H1 (cell line): ENCODE measurements around the gene ZNF493. TPM values are rescaled to one million over a fixed set of nuclear protein-coding genes. Genes with fewer than 3 reads are reported as not detected.
A peak's percentile ranks its signal among the peaks of the same experiment; 100 is the strongest.

Experiments used
- CTCF ChIA-PET: fragments of 300-600 bp; sonication (Branson Sonifier 250); formaldehyde crosslinking; loops from one replicate; lab custom pipeline; 2021; ENCODE audit not compliant: partially characterized antibody; lab: Charles Lee
- POLR2A ChIA-PET: fragments of 300-600 bp; sonication (Branson Sonifier 250); formaldehyde crosslinking; loops from one replicate; lab custom pipeline; 2021; ENCODE audit warnings: inconsistent platforms; ENCODE audit not compliant: partially characterized antibody; lab: Charles Lee
- DNase-seq, 2 experiments: peaks; one replicate each; pipeline versions ENCODE4 v3.0.0 to v3.0.0-alpha.2; 2010 to 2022; ENCODE audit warnings: low spot score in 2 of 2, low read depth in 1 of 2, mixed read lengths in 1 of 2
- FAIRE-seq: peaks from 2 replicates; lab custom pipeline; 2011; peaks lifted over from hg19 to GRCh38; lab: Jason Lieb, UNC
- H2AFZ ChIP-seq: 2 replicates; pipeline ENCODE4 v1.8.1; 2012; ENCODE audit warnings: low read length, inconsistent platforms
- H2AK5ac ChIP-seq: 2 replicates; pipeline ENCODE4 v1.6.1; 2013; ENCODE audit warnings: low read depth, low read length
- H2BK120ac ChIP-seq: replicated peaks from 2 replicates; pipeline ENCODE3; 2013; ENCODE audit warnings: low read depth, low read length, inconsistent platforms
- H2BK12ac ChIP-seq: 2 replicates; pipeline ENCODE4 v1.6.1; 2013; ENCODE audit warnings: low read depth, low read length
- H2BK15ac ChIP-seq: 2 replicates; pipeline ENCODE4 v1.6.1; 2013; ENCODE audit warnings: low read length
- H2BK20ac ChIP-seq: 2 replicates; pipeline ENCODE4 v1.6.1; 2013; ENCODE audit warnings: low read length
- H2BK5ac ChIP-seq: 2 replicates; pipeline ENCODE4 v1.6.1; 2013; ENCODE audit warnings: low read depth, low read length
- H3K14ac ChIP-seq: 2 replicates; pipeline ENCODE4 v1.6.1; 2013; ENCODE audit warnings: inconsistent platforms; ENCODE audit not compliant: insufficient read length
- H3K18ac ChIP-seq: 2 replicates; pipeline ENCODE4 v1.6.1; 2013; ENCODE audit warnings: low read length; ENCODE audit errors: extremely low read depth
- H3K23ac ChIP-seq: 2 replicates; pipeline ENCODE4 v1.6.1; 2013; ENCODE audit warnings: inconsistent platforms; ENCODE audit not compliant: insufficient read length
- H3K23me2 ChIP-seq: 2 replicates; pipeline ENCODE4 v1.6.1; 2013; ENCODE audit warnings: low read depth, low read length
- H3K27ac ChIP-seq: 2 replicates; pipeline ENCODE4 v1.6.1; 2011; ENCODE audit warnings: low read depth, low read length, inconsistent platforms
- H3K27me3 ChIP-seq, 4 experiments: replicated peaks in 1 of 4; 1 replicate in 1 of 4; 2 replicates in 3 of 4; pipeline versions ENCODE4 v1.6.1 to v1.8.1; 2011 to 2013; ENCODE audit warnings: low read length in 3 of 4, mild to moderate bottlenecking in 3 of 4, inconsistent platforms in 2 of 4, mixed read lengths in 2 of 4, moderate library complexity in 1 of 4; ENCODE audit not compliant: control insufficient read depth in 3 of 4, insufficient read depth in 3 of 4; ENCODE audit errors: extremely low read depth in 1 of 4
- H3K36me3 ChIP-seq, 4 experiments: 2 replicates each; pipeline versions ENCODE4 v1.6.1 to v1.8.1; 2011 to 2013; ENCODE audit warnings: mild to moderate bottlenecking in 4 of 4, low read length in 3 of 4, moderate library complexity in 2 of 4, control low read depth in 1 of 4, inconsistent platforms in 1 of 4; ENCODE audit not compliant: insufficient read depth in 4 of 4, control insufficient read depth in 2 of 4
- H3K4ac ChIP-seq: replicated peaks from 2 replicates; pipeline ENCODE3; 2013; ENCODE audit warnings: low read length, low read depth, mixed read lengths, inconsistent platforms; ENCODE audit not compliant: insufficient read length
- H3K4me1 ChIP-seq, 4 experiments: replicated peaks in 1 of 4; 1 replicate in 1 of 4; 2 replicates in 3 of 4; pipeline versions ENCODE4 v1.6.1 to v1.8.1; 2011 to 2013; ENCODE audit warnings: low read length in 3 of 4, inconsistent platforms in 2 of 4, mixed read lengths in 1 of 4; ENCODE audit not compliant: insufficient read depth in 4 of 4, control insufficient read depth in 3 of 4
- H3K4me2 ChIP-seq, 2 experiments: 2 replicates each; pipeline versions ENCODE4 v1.6.1 to v1.8.1; 2011 to 2013; ENCODE audit warnings: low read depth in 2 of 2, low read length in 2 of 2, control low read depth in 1 of 2, inconsistent platforms in 1 of 2, mild to moderate bottlenecking in 1 of 2; ENCODE audit not compliant: insufficient read depth in 1 of 2
- H3K4me3 ChIP-seq, 4 experiments: fragments of 200-600, 300-600 bp in 1 of 4; sonication (generic), shearing (Covaris generic), sonication (Bioruptor Twin) in 1 of 4; 2 replicates each; pipeline versions ENCODE4 v1.5.1 to v1.8.1; 2011 to 2016; ENCODE audit warnings: low read length in 4 of 4, low read depth in 3 of 4, control low read depth in 2 of 4, inconsistent platforms in 2 of 4, mild to moderate bottlenecking in 2 of 4, mixed read lengths in 1 of 4, moderate library complexity in 1 of 4; ENCODE audit not compliant: insufficient read depth in 2 of 4; ENCODE audit errors: extremely low read depth in 1 of 4
- H3K56ac ChIP-seq: replicated peaks from 2 replicates; pipeline ENCODE3; 2013; ENCODE audit warnings: low read depth, mild to moderate bottlenecking, mixed read lengths, low read length, inconsistent platforms; ENCODE audit not compliant: insufficient read length
- H3K79me1 ChIP-seq: 2 replicates; pipeline ENCODE4 v1.6.1; 2013; ENCODE audit warnings: low read depth, low read length, control low read depth
- H3K79me2 ChIP-seq, 2 experiments: 2 replicates each; pipeline versions ENCODE4 v1.6.1 to v1.8.1; 2012 to 2013; ENCODE audit warnings: low read length in 2 of 2, mild to moderate bottlenecking in 2 of 2, inconsistent platforms in 1 of 2; ENCODE audit not compliant: insufficient read depth in 2 of 2, control insufficient read depth in 1 of 2
- H3K9ac ChIP-seq, 4 experiments: replicated peaks in 1 of 4; 1 replicate in 1 of 4; 2 replicates in 3 of 4; pipeline versions ENCODE4 v1.6.1 to v1.8.1; 2011 to 2013; ENCODE audit warnings: low read depth in 3 of 4, low read length in 3 of 4, control low read depth in 2 of 4, mild to moderate bottlenecking in 2 of 4, moderate library complexity in 2 of 4, inconsistent platforms in 1 of 4; ENCODE audit errors: extremely low read depth in 1 of 4
- H3K9me3 ChIP-seq, 2 experiments: 2 replicates each; pipeline versions ENCODE4 v1.6.1 to v1.8.1; 2012 to 2013; ENCODE audit warnings: mild to moderate bottlenecking in 2 of 2, moderate library complexity in 2 of 2, control low read depth in 1 of 2, inconsistent platforms in 1 of 2, low read depth in 1 of 2, low read length in 1 of 2, mixed read lengths in 1 of 2; ENCODE audit not compliant: insufficient read depth in 2 of 2
- H4K20me1 ChIP-seq, 2 experiments: replicated peaks in 1 of 2; 2 replicates each; pipeline versions ENCODE3 to v1.8.1; 2011 to 2013; ENCODE audit warnings: inconsistent platforms in 2 of 2, low read length in 2 of 2, mild to moderate bottlenecking in 1 of 2; ENCODE audit not compliant: insufficient read depth in 2 of 2, control insufficient read depth in 1 of 2
- H4K5ac ChIP-seq: 2 replicates; pipeline ENCODE4 v1.6.1; 2013; ENCODE audit warnings: low read length, low read depth, mixed read lengths, inconsistent platforms; ENCODE audit not compliant: insufficient read length
- H4K8ac ChIP-seq: 2 replicates; pipeline ENCODE4 v1.8.0; 2013; ENCODE audit warnings: mild to moderate bottlenecking, moderate library complexity, low read length, inconsistent platforms; ENCODE audit not compliant: insufficient read depth; ENCODE audit errors: extremely low read depth
- H4K91ac ChIP-seq: replicated peaks from 2 replicates; pipeline ENCODE3; 2013; ENCODE audit warnings: low read length, mixed read lengths, inconsistent platforms; ENCODE audit not compliant: insufficient read length
- CTCF ChIP-seq, 3 experiments: IDR thresholded peaks; 1 replicate in 2 of 3; 2 replicates in 1 of 3; pipeline versions ENCODE4 v1.5.1 to v1.6.1; 2011; ENCODE audit warnings: low read length in 3 of 3, mild to moderate bottlenecking in 3 of 3, inconsistent platforms in 2 of 3, low read depth in 1 of 3, moderate library complexity in 1 of 3; ENCODE audit not compliant: insufficient read depth in 1 of 3; ENCODE audit errors: control extremely low read depth in 1 of 3
- TAF1 ChIP-seq: IDR thresholded peaks from 2 replicates; pipeline ENCODE4 v1.6.1; 2011; ENCODE audit warnings: mild to moderate bottlenecking, low read depth, low read length
- TAF7 ChIP-seq: optimal IDR thresholded peaks from 2 replicates; pipeline ENCODE3; 2011; ENCODE audit warnings: low read depth, mild to moderate bottlenecking, inconsistent platforms, low read length, moderate library complexity, borderline replicate concordance
- whole genome bisulfite sequencing, 2 experiments: shearing (Covaris generic) in 1 of 2; methylation state at CpG; one replicate each; pipeline versions ENCODE4 v1.1.6 to v1.1.7; 2013 to 2015; ENCODE audit warnings: low lambda C conversion rate in 2 of 2, mixed read lengths in 2 of 2, inconsistent platforms in 1 of 2, low coverage in 1 of 2, missing lambda C conversion rate in 1 of 2; ENCODE audit not compliant: insufficient replicate concordance in 2 of 2, insufficient coverage in 1 of 2, insufficient read length in 1 of 2; ENCODE audit errors: extremely low coverage in 1 of 2, missing lambda C conversion rate in 1 of 2; 5-methylcytosine and 5-hydroxymethylcytosine counted together
- polyA plus RNA-seq, 7 experiments: library from polyadenylated mRNA; depleted of rRNA in 3 of 7; stranded (reverse) in 5 of 7; unstranded in 2 of 7; fragments of >200 nt in 5 of 7; fragments of 200-250 nt in 2 of 7; gene quantifications; 1 replicate in 5 of 7; 2 replicates in 1 of 7; 4 replicates in 1 of 7; pipeline versions ENCODE4 v1.2.1 to v1.2.3, GENCODE V29; 2011 to 2013; ENCODE audit warnings: missing spikeins in 2 of 7, mixed read lengths in 2 of 7
- total RNA-seq: library from RNA; stranded (reverse); fragmentation: NEBNext Ultra II Directional; extraction: Animal tissue kit (Norgen Biotek cat#: 25700); gene quantifications from 2 replicates; pipeline ENCODE4 v1.2.1, GENCODE V29; 2021

The ZNF493 gene
- total and polyA plus RNA-seq, 2 of the 8 experiments (the other 6 are each of a cell fraction or from before 2014, with no cell fraction given), result 9.0 to 32.2 TPM

- H3K9ac ChIP-seq, result no peak overlapping the region
- H4K5ac ChIP-seq, result no peak overlapping the region
- H3K4me3 ChIP-seq, result 0 out of 8 replicates have a peak overlapping the region, but pooled peaks of 1 of the 4 experiments have one; percentile 92
- H3K56ac ChIP-seq, result no peak overlapping the region
- H4K91ac ChIP-seq, result no peak overlapping the region
- H3K4me1 ChIP-seq, result no peaks in the 10 kb centered on the region
- POLR2A ChIA-PET, result interaction anchor here (0.6 to 3.3 kb wide), 3 partner anchors 9 to 106 kb away, joined by 3 to 20 read pairs (median 3); no protein-coding TSS in a partner anchor
- no peak overlapping the region for H3K27ac ChIP-seq
- peaks cover 0 to 60% of the 10 kb centered on the region in 2 experiments; a peak in 3 of 4 replicates for H3K79me2 ChIP-seq
- H3K14ac ChIP-seq, result no peak overlapping the region
- FAIRE-seq (no peak), DNase-seq (no peak)
- H2AK5ac ChIP-seq, result no peak overlapping the region
- H2BK12ac ChIP-seq, result no peak overlapping the region
- no peak overlapping the region for H2AFZ ChIP-seq
- H4K20me1 ChIP-seq, result no peaks in the 10 kb centered on the region
- no peak overlapping the region for H3K4ac ChIP-seq
- H3K9me3 ChIP-seq, result no peaks in the 10 kb centered on the region
- no peak overlapping the region for H4K8ac ChIP-seq
- no peak overlapping the region for H2BK20ac ChIP-seq
- no peak overlapping the region for H2BK5ac ChIP-seq
- CTCF ChIA-PET, result no interaction called here
- WGBS, 2 experiments, result 95% methylated on average over 5 of the region's 5 CpGs; no CpG with 5 or more reads in 1 of the 2 experiments
- peaks cover 0 to 24% (median 1%) of the 10 kb centered on the region in 4 experiments; a peak in 4 of 8 replicates for H3K36me3 ChIP-seq
- no peak overlapping the region for H2BK120ac ChIP-seq
- peak overlapping the region in 1 of 2 experiments; percentile 48; a peak in 1 of 4 replicates for H3K4me2 ChIP-seq
- H2BK15ac ChIP-seq, result no peak overlapping the region
- no peak overlapping the region for H3K23ac ChIP-seq
- no peak overlapping the region for H3K18ac ChIP-seq
- peaks cover 3% of the 10 kb centered on the region; the same call in 1 of the 2 replicates for H3K79me1 ChIP-seq
- no peaks in the 10 kb centered on the region for H3K23me2 ChIP-seq
- no peaks in the 10 kb centered on the region for H3K27me3 ChIP-seq
- no peak for TF ChIP-seq TAF1
- TF ChIP-seq TAF7, result no peak
- no peak for TF ChIP-seq CTCF (IDR thresholded peaks at IDR 0.05; ENCODE audit: control extremely low read depth in 1 of 3, insufficient read depth in 1 of 3, low read depth in 1 of 3, low read length in 3 of 3)
Measured at GRCh38 chr19:21398851-21399250, 1.9 kb downstream of the ZNF493 start.
